Mammary epithelial cell (primary cell): Measurements from ENCODE around the gene PLOD2.

ENCODE experiments used
- CTCF ChIP-seq, 2 donors: IDR thresholded peaks in 1 of 2; conservative IDR thresholded peaks in 1 of 2; 2 replicates each; pipeline ENCODE4 v1.5.1; 2011 to 2012; ENCODE audit warnings: inconsistent platforms in 2 of 2, low read length in 2 of 2, mild to moderate bottlenecking in 2 of 2, control low read depth in 1 of 2, low read depth in 1 of 2; ENCODE audit not compliant: insufficient read depth in 1 of 2; ENCODE audit errors: extremely low read depth in 1 of 2
- EZH2 ChIP-seq: IDR thresholded peaks from 2 replicates; pipeline ENCODE4 v1.6.1; 2012; ENCODE audit warnings: low read length, inconsistent platforms, borderline replicate concordance

- TF ChIP-seq CTCF (conservative IDR thresholded peaks at IDR 0.05 in 1 of 2, IDR thresholded peaks at IDR 0.05 in 1 of 2; ENCODE audit: extremely low read depth in 1 of 2, insufficient read depth in 1 of 2, low read depth in 1 of 2, low read length in 2 of 2) = no peak
- no peak for TF ChIP-seq EZH2
Observed at GRCh38 chr3:146145642-146146041, 15.3 kb downstream of the PLOD2 start.
